Endothelial cell of umbilical vein (primary cell): Measurements from ENCODE around the gene IL1RL2. TPM values are rescaled to one million over a fixed set of nuclear protein-coding genes. Genes with fewer than 3 reads are reported as not detected.
A peak's percentile ranks its signal among the peaks of the same experiment; 100 is the strongest.

Experiments used
- BruUV-seq: library from RNA; stranded (reverse); fragments of 400-500 nt; replicated peaks from 2 replicates; lab custom pipeline; 2021; lab: Mats Ljungman, UMichigan
- CTCF ChIA-PET: fragments of 300-600, 350-600 bp; sonication (Branson Sonifier 250); formaldehyde crosslinking; loops from one replicate; lab custom pipeline; 2021; ENCODE audit warnings: antibody characterized with exemption, inconsistent platforms; lab: Charles Lee
- POLR2A ChIA-PET: fragments of 300-600, 350-600 bp; sonication (Branson Sonifier 250); formaldehyde crosslinking; loops from one replicate; lab custom pipeline; 2021; ENCODE audit warnings: antibody characterized with exemption, inconsistent platforms; lab: Charles Lee
- DNase-seq: peaks from one replicate; pipeline ENCODE4 v3.0.0-alpha.2; 2011; ENCODE audit warnings: low read depth, low spot score
- FAIRE-seq: peaks from 2 replicates; lab custom pipeline; 2011; peaks lifted over from hg19 to GRCh38; lab: Jason Lieb, UNC
- H2AFZ ChIP-seq: 2 replicates; pipeline ENCODE4 v1.6.0; 2012; ENCODE audit warnings: low read depth, low read length, control low read depth, inconsistent platforms
- H3K27ac ChIP-seq: 2 replicates; pipeline ENCODE4 v1.5.1; 2011; ENCODE audit warnings: low read depth, mild to moderate bottlenecking, control low read depth, low read length, moderate library complexity; ENCODE audit not compliant: insufficient read depth
- H3K27me3 ChIP-seq, 2 experiments: 2 replicates each; pipeline versions ENCODE4 v1.6.0 to v1.6.1; 2011; ENCODE audit warnings: low read length in 2 of 2, mixed read lengths in 1 of 2; ENCODE audit not compliant: control insufficient read depth in 2 of 2, insufficient read depth in 2 of 2
- H3K36me3 ChIP-seq, 2 experiments: 2 replicates in 1 of 2; 3 replicates in 1 of 2; pipeline ENCODE4 v1.5.1; 2011; ENCODE audit warnings: low read length in 2 of 2, mild to moderate bottlenecking in 1 of 2, moderate library complexity in 1 of 2; ENCODE audit not compliant: control insufficient read depth in 2 of 2, insufficient read depth in 2 of 2; ENCODE audit errors: extremely low read depth in 1 of 2
- H3K4me1 ChIP-seq: 3 replicates; pipeline ENCODE4 v1.5.1; 2011; ENCODE audit warnings: mild to moderate bottlenecking, low read length; ENCODE audit not compliant: control insufficient read depth, insufficient read depth; ENCODE audit errors: extremely low read depth
- H3K4me2 ChIP-seq: 2 replicates; pipeline ENCODE4 v1.6.1; 2011; ENCODE audit warnings: low read length, control low read depth, mixed read lengths; ENCODE audit not compliant: insufficient read depth
- H3K4me3 ChIP-seq, 3 experiments: fragments of 200-600 bp in 1 of 3; sonication (generic), shearing (Covaris generic) in 1 of 3; replicated peaks in 1 of 3; 2 replicates each; pipeline ENCODE4 v1.5.1; 2011 to 2016; ENCODE audit warnings: control low read depth in 3 of 3, low read length in 3 of 3, mild to moderate bottlenecking in 2 of 3, inconsistent platforms in 1 of 3, low read depth in 1 of 3, moderate library complexity in 1 of 3; ENCODE audit not compliant: insufficient read depth in 1 of 3
- H3K79me2 ChIP-seq: 2 replicates; pipeline ENCODE4 v1.6.0; 2012; ENCODE audit warnings: low read length, inconsistent platforms; ENCODE audit not compliant: control insufficient read depth, insufficient read depth
- H3K9ac ChIP-seq: replicated peaks from 2 replicates; pipeline ENCODE3; 2011; ENCODE audit warnings: low read length, control low read depth; ENCODE audit not compliant: insufficient read depth; ENCODE audit errors: extremely low read depth
- H3K9me1 ChIP-seq: replicated peaks from 3 replicates; pipeline ENCODE4 v1.6.0; 2011; ENCODE audit warnings: mild to moderate bottlenecking, low read length; ENCODE audit not compliant: control insufficient read depth, insufficient read depth; ENCODE audit errors: extremely low read depth
- H3K9me3 ChIP-seq: replicated peaks from 2 replicates; pipeline ENCODE4 v1.5.1; 2012; ENCODE audit warnings: low read length, inconsistent platforms; ENCODE audit not compliant: control insufficient read depth, insufficient read depth
- H4K20me1 ChIP-seq: replicated peaks from 2 replicates; pipeline ENCODE3; 2011; ENCODE audit warnings: mild to moderate bottlenecking, low read length; ENCODE audit not compliant: control insufficient read depth, insufficient read depth; ENCODE audit errors: extremely low read depth
- EZH2 ChIP-seq: IDR thresholded peaks from 2 replicates; pipeline ENCODE4 v1.6.1; 2012; ENCODE audit warnings: borderline replicate concordance, low read depth, mild to moderate bottlenecking, moderate library complexity, low read length, inconsistent platforms; ENCODE audit not compliant: severe bottlenecking
- FOS ChIP-seq: IDR thresholded peaks from 2 replicates; pipeline ENCODE4 v1.6.1; 2011; ENCODE audit warnings: mild to moderate bottlenecking, low read length, moderate library complexity, borderline replicate concordance; ENCODE audit not compliant: insufficient read depth
- GATA2 ChIP-seq: IDR thresholded peaks from 2 replicates; pipeline ENCODE4 v1.7.0; 2011; ENCODE audit warnings: low read depth, mild to moderate bottlenecking, moderate library complexity, mixed read lengths, low read length; ENCODE audit not compliant: insufficient read length, insufficient read depth
- JUN ChIP-seq: IDR thresholded peaks from 2 replicates; pipeline ENCODE4 v1.6.1; 2011; ENCODE audit warnings: borderline replicate concordance, low read depth; ENCODE audit not compliant: insufficient read length, insufficient read depth
- MAX ChIP-seq: IDR thresholded peaks from 2 replicates; pipeline ENCODE4 v1.6.1; 2011; ENCODE audit not compliant: insufficient read depth, insufficient read length
- MYC ChIP-seq: IDR thresholded peaks from one replicate; pipeline ENCODE4 v1.6.1; 2011; ENCODE audit warnings: mild to moderate bottlenecking, low read depth, low read length
- POLR2A ChIP-seq: IDR thresholded peaks from 2 replicates; pipeline ENCODE4 v1.6.1; 2012; ENCODE audit warnings: low read depth, mild to moderate bottlenecking, control low read depth, low read length
- POLR2AphosphoS5 ChIP-seq: IDR thresholded peaks from 2 replicates; pipeline ENCODE4 v1.6.1; 2012; ENCODE audit warnings: low read depth, mild to moderate bottlenecking, control low read depth, low read length, moderate library complexity; ENCODE audit not compliant: insufficient read depth
- dilution Hi-C: fragments of 300-500 bp; cut with MboI; formaldehyde crosslinking; loops from one replicate; pipeline ENCODE4 v1.15.0; 2019; ENCODE audit warnings: low sequenced_read_pairs; ENCODE audit not compliant: extremely low pct_ligation_motif_present
- intact Hi-C: fragments of 100-400 bp; cut with micrococcal nuclease; formaldehyde crosslinking; loops from one replicate; pipeline ENCODE4 v1.10.0; 2022
- polyA plus RNA-seq, 4 experiments: library from polyadenylated mRNA; depleted of rRNA in 3 of 4; stranded (reverse) in 3 of 4; unstranded in 1 of 4; fragments of >200 nt; gene quantifications; 2 replicates each; pipeline versions ENCODE4 v1.2.1 to v1.2.3, GENCODE V29; 2011 to 2012; ENCODE audit warnings: missing spikeins in 1 of 4
- total RNA-seq: library from RNA; stranded (reverse); gene quantifications from 2 replicates; pipeline ENCODE4 v1.2.3, GENCODE V29; 2021
- TF ChIP-seq, protein P1 (sequence below), 2 donors: IDR thresholded peaks; 1 replicate in 1 of 2; 2 replicates in 1 of 2; pipeline ENCODE4 v1.5.1; 2011; ENCODE audit warnings: low read length in 2 of 2, mild to moderate bottlenecking in 2 of 2, moderate library complexity in 2 of 2, control low read depth in 1 of 2, inconsistent platforms in 1 of 2, low read depth in 1 of 2; ENCODE audit not compliant: insufficient read depth in 1 of 2; ENCODE audit errors: extremely low read depth in 1 of 2

IL1RL2 gene
- total and polyA plus RNA-seq, 2 donors (not counting 3 experiments of a cell fraction or from before 2014, with no cell fraction given): 0.11 TPM; not detected in 1

DNA sequence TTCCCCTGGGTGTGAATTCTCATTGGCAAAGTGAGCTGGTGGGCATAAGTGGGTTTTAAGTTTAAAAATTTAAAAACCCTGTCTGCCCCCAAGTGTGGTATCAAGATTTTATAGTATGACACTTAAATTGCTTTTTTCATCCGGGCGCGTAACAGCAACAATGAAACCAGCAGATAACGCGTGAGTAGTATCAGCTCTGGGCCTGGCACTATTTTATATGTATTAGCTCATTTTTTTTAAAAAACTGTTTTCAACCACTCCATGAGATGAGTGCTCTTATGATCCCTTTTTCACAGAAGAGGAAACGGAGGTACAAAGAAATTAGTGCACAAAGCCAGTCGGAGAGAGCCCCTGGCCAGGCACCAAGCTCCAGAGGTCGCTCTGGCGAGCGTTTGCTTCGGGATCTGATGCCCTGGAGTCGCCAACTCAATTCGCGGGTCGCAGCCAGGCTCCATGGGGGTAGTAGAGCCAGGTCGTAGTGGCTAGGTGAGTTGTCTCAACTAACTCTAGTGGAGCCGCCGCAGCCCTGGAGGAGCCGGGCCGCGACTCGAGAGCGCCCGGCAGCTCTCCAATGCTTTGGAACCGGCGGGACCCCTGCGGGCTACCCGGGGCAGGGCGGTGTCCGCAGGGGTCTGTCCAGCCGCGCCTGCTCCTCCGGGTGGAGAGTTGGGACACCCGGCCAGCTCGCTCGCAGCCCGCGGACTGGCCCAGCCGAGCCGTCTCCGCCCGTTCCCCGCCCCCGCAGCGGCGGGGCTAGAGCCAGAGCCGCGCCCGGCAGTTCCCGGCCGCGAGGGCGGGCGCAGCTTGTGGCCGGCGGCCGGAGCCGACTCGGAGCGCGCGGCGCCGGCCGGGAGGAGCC is 44.6 kb upstream of the IL1RL2 start, which contains the start of gene IL1R1:
IL1R1 (plus strand) TSS at position 777 of the 859 bp plus-strand sequence. CDS start 14,979 bp downstream, outside the sequence.
- intact Hi-C loops: no loop called here
- Histone ChIP-seq H3K4me1 (peaks cover 14% of the 10 kb centered on the region), H2AFZ (peak within 1 kb of the TSS; percentile 92), H4K20me1 (no peaks in the 10 kb centered on the region), H3K9me3 (peaks cover 4% of the 10 kb centered on the region), H3K9ac (peak within 1 kb of the TSS; percentile 53), H3K36me3 (no peaks in the 10 kb centered on the region), H3K9me1 (no peaks in the 10 kb centered on the region), H3K79me2 (no peaks in the 10 kb centered on the region), H3K27ac (peak within 1 kb of the TSS; percentile 16), H3K4me2 (peak within 1 kb of the TSS; percentile 90), H3K27me3 (no peaks in the 10 kb centered on the region), H3K4me3 (peak within 1 kb of the TSS; percentile 56 to 63 (median 63))
- peak; percentile 71 for FAIRE-seq
- dilution Hi-C loops: no loop called here
- TF ChIP-seq POLR2A (peak; percentile 32), FOS (no peak), MYC (no peak), EZH2 (no peak), MAX (no peak), GATA2 (no peak), JUN (no peak), POLR2AphosphoS5 (peak; percentile 52)
- TF ChIP-seq, protein P1, sequence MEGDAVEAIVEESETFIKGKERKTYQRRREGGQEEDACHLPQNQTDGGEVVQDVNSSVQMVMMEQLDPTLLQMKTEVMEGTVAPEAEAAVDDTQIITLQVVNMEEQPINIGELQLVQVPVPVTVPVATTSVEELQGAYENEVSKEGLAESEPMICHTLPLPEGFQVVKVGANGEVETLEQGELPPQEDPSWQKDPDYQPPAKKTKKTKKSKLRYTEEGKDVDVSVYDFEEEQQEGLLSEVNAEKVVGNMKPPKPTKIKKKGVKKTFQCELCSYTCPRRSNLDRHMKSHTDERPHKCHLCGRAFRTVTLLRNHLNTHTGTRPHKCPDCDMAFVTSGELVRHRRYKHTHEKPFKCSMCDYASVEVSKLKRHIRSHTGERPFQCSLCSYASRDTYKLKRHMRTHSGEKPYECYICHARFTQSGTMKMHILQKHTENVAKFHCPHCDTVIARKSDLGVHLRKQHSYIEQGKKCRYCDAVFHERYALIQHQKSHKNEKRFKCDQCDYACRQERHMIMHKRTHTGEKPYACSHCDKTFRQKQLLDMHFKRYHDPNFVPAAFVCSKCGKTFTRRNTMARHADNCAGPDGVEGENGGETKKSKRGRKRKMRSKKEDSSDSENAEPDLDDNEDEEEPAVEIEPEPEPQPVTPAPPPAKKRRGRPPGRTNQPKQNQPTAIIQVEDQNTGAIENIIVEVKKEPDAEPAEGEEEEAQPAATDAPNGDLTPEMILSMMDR (IDR thresholded peaks at IDR 0.05; ENCODE audit: extremely low read depth in 1 of 2, insufficient read depth in 1 of 2, low read depth in 1 of 2, low read length in 2 of 2): no peak
- CTCF ChIA-PET: interaction anchor here (0.7 to 2.6 kb wide), 21 partner anchors 7 to 300 kb away, joined by 3 to 23 read pairs (median 3); no protein-coding TSS in a partner anchor
- DNase-seq: peak; percentile 73
- BruUV-seq: no TSS peak
- POLR2A ChIA-PET: no interaction called here
